ENCODE data around the gene ZNF600. TPM values are rescaled to one million over a fixed set of nuclear protein-coding genes. Genes with fewer than 3 reads are reported as not detected.
A peak's percentile ranks its signal among the peaks of the same experiment; 100 is the strongest.
"Not testable (repeated sequence)": the region's sequence is repeated elsewhere in the genome, so short reads cannot be mapped to it uniquely, and the experiment has no call there.

ZNF600 gene
- polyA plus RNA-seq, 1 donor (not counting 4 experiments of a cell fraction or from before 2014, with no cell fraction given): 7.6 TPM

DNA sequence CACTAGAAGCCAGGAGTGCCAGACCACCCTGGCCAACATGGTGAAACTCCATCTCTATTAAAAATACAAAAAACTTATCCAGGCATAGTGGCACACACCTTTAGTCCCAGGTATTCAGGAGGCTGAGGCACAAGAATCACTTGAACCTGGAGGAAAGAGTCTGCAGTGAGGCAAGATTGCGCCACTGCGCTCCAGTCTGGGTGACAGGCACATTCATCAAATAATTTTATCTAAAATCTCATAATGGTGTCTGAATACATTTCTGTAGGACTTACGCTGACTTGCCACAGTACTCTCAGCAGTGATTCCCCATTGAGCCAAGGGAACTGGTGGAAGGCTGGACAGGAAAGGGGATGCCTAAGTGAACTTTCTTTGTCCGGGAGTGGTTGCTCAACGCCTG is 39.2 kb upstream of the ZNF600 start:
- Histone ChIP-seq H3K4me1 (ENCODE audit: control insufficient read depth, extremely low read depth, insufficient read depth, low read length) (no peaks in the 10 kb centered on the region), H3K9ac (ENCODE audit: control insufficient read depth, extremely low read depth, insufficient read depth, low read length) (no peak overlapping the region), H3K4me3 (ENCODE audit: control insufficient read depth in 2 of 3, extremely low read depth in 1 of 3, insufficient read depth in 2 of 3, low read depth in 1 of 3, low read length in 3 of 3) (no peak overlapping the region), H4K20me1 (ENCODE audit: control insufficient read depth, extremely low read depth, insufficient read depth, low read length) (no peaks in the 10 kb centered on the region), H3K36me3 (ENCODE audit: control insufficient read depth in 2 of 2, extremely low read depth in 1 of 2, insufficient read depth in 2 of 2, low read length in 2 of 2) (no peaks in the 10 kb centered on the region), H3K9me3 (ENCODE audit: control insufficient read depth, low read depth, low read length) (no peaks in the 10 kb centered on the region), H3K27ac (ENCODE audit: control insufficient read depth, insufficient read depth, low read length) (no peak overlapping the region), H3K9me1 (ENCODE audit: control insufficient read depth, extremely low read depth, insufficient read depth, low read length) (no peaks in the 10 kb centered on the region), H3K4me2 (ENCODE audit: control insufficient read depth, extremely low read depth, insufficient read depth, low read depth, low read length) (no peak overlapping the region), H3K27me3 (ENCODE audit: control insufficient read depth, extremely low read depth, insufficient read depth, low read length) (no peaks in the 10 kb centered on the region), H3K79me2 (ENCODE audit: control insufficient read depth, insufficient read depth, low read length) (no peaks in the 10 kb centered on the region), H2AFZ (ENCODE audit: control insufficient read depth, low read length) (no peak overlapping the region)
- DNase-seq (ENCODE audit: low read depth, low spot score) (no peak), FAIRE-seq (no peak)
- dilution Hi-C loops (cut with MboI; ENCODE audit: extremely low pct_ligation_motif_present, low sequenced_read_pairs): no loop called here
- TF ChIP-seq, protein P1, sequence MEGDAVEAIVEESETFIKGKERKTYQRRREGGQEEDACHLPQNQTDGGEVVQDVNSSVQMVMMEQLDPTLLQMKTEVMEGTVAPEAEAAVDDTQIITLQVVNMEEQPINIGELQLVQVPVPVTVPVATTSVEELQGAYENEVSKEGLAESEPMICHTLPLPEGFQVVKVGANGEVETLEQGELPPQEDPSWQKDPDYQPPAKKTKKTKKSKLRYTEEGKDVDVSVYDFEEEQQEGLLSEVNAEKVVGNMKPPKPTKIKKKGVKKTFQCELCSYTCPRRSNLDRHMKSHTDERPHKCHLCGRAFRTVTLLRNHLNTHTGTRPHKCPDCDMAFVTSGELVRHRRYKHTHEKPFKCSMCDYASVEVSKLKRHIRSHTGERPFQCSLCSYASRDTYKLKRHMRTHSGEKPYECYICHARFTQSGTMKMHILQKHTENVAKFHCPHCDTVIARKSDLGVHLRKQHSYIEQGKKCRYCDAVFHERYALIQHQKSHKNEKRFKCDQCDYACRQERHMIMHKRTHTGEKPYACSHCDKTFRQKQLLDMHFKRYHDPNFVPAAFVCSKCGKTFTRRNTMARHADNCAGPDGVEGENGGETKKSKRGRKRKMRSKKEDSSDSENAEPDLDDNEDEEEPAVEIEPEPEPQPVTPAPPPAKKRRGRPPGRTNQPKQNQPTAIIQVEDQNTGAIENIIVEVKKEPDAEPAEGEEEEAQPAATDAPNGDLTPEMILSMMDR (optimal IDR thresholded peaks at IDR 0.05 in 1 of 3, IDR thresholded peaks at IDR 0.05 in 1 of 3, conservative IDR thresholded peaks at IDR 0.05 in 1 of 3; ENCODE audit: extremely low read depth in 1 of 3, insufficient read depth in 2 of 3, low read length in 3 of 3): no peak
- no peak for TF ChIP-seq EZH2 (IDR thresholded peaks at IDR 0.05; ENCODE audit: low read length)

DNA sequence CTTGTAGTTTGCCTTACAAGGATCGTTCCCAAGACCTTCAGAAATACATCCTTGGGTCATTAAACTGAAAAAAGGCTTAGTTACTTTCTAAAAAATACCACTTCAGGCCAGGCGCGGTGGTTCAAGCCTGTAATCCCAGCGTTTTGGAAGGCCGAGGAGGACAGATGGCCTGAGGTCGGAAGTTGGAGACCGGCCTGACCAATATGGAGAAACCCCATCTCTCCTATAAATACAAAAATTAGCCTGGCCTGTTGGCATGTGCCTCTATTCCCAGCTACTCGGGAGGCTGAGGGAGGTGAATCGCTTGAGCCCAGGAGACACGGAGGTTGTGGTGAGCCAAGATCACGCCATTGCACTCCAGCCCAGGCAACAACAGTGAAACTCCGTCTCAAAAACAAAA is 37.1 kb upstream of the ZNF600 start:
- H3K79me2 ChIP-seq (ENCODE audit: control insufficient read depth, insufficient read depth, low read length): peaks cover 2% of the 10 kb centered on the region
- H3K9me1 ChIP-seq (ENCODE audit: control insufficient read depth, extremely low read depth, insufficient read depth, low read length): no peaks in the 10 kb centered on the region
- no peak overlapping the region for H3K4me3 ChIP-seq (ENCODE audit: control insufficient read depth in 2 of 3, extremely low read depth in 1 of 3, insufficient read depth in 2 of 3, low read depth in 1 of 3, low read length in 3 of 3)
- H3K36me3 ChIP-seq (ENCODE audit: control insufficient read depth in 2 of 2, extremely low read depth in 1 of 2, insufficient read depth in 2 of 2, low read length in 2 of 2): no peaks in the 10 kb centered on the region
- H4K20me1 ChIP-seq (ENCODE audit: control insufficient read depth, extremely low read depth, insufficient read depth, low read length): no peaks in the 10 kb centered on the region
- H3K9ac ChIP-seq (ENCODE audit: control insufficient read depth, extremely low read depth, insufficient read depth, low read length): no peak overlapping the region
- dilution Hi-C loops (cut with MboI; ENCODE audit: extremely low pct_ligation_motif_present, low sequenced_read_pairs): no loop called here
- no peak overlapping the region for H2AFZ ChIP-seq (ENCODE audit: control insufficient read depth, low read length)
- H3K4me1 ChIP-seq (ENCODE audit: control insufficient read depth, extremely low read depth, insufficient read depth, low read length): no peaks in the 10 kb centered on the region
- H3K27ac ChIP-seq (ENCODE audit: control insufficient read depth, insufficient read depth, low read length): no peak overlapping the region
- no peaks in the 10 kb centered on the region for H3K9me3 ChIP-seq (ENCODE audit: control insufficient read depth, low read depth, low read length)
- no peak overlapping the region for H3K4me2 ChIP-seq (ENCODE audit: control insufficient read depth, extremely low read depth, insufficient read depth, low read depth, low read length)
- H3K27me3 ChIP-seq (ENCODE audit: control insufficient read depth, extremely low read depth, insufficient read depth, low read length): no peaks in the 10 kb centered on the region
- DNase-seq (ENCODE audit: low read depth, low spot score) (no peak), FAIRE-seq (no peak)
- TF ChIP-seq, protein P1 (optimal IDR thresholded peaks at IDR 0.05 in 1 of 3, IDR thresholded peaks at IDR 0.05 in 1 of 3, conservative IDR thresholded peaks at IDR 0.05 in 1 of 3; ENCODE audit: extremely low read depth in 1 of 3, insufficient read depth in 2 of 3, low read length in 3 of 3): no peak
- TF ChIP-seq EZH2 (IDR thresholded peaks at IDR 0.05; ENCODE audit: low read length): no peak

DNA sequence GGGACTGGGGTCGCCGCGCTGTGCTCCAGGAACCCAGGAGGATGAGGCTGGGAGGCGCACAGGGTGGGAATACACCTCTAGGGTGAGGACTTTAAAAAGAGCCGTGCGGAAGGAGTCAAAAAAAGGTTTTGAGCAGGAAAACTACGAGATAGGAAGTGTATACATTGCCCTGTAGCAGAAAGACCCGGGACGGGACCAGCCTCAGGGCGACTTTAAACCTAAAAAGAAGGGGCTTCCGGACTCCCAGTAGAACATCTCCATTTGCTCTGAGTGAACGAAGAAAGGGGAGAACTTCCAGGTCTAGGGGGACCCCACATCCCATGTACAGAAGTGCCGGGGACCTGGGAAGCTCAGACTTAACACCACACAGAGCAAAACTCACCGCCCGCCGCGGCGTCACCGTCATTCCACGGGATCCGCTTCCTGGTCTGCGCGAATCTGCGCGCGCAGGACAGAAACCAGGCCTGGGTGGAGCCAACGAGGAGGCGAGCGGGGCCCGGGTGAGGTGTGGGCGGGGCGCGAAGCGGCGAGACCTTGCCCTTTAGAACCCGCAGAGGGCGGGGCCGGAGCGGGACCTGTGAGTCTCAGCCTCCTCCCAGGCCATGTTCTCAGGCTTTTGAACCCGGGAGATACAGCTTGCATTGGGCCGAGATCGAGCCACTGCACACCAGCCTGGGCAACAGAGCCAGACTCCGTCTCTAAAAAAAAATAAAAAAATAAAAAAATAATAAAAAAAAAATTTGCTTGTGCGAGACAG is 34.8 kb upstream of the ZNF600 start, which contains the start of gene ZNF28:
Gene ZNF28, minus strand, starts transcription at position 430 of the 757 bp plus-strand sequence. CDS start 3,675 bp downstream, outside the sequence.
- peak; percentile 86 for FAIRE-seq
- H3K36me3 ChIP-seq (ENCODE audit: control insufficient read depth in 2 of 2, extremely low read depth in 1 of 2, insufficient read depth in 2 of 2, low read length in 2 of 2); H3K4me1 ChIP-seq (ENCODE audit: control insufficient read depth, extremely low read depth, insufficient read depth, low read length); H3K79me2 ChIP-seq (ENCODE audit: control insufficient read depth, insufficient read depth, low read length); dilution Hi-C loops (cut with MboI; ENCODE audit: extremely low pct_ligation_motif_present, low sequenced_read_pairs); DNase-seq (ENCODE audit: low read depth, low spot score); H4K20me1 ChIP-seq (ENCODE audit: control insufficient read depth, extremely low read depth, insufficient read depth, low read length); H3K9me1 ChIP-seq (ENCODE audit: control insufficient read depth, extremely low read depth, insufficient read depth, low read length); H3K27me3 ChIP-seq (ENCODE audit: control insufficient read depth, extremely low read depth, insufficient read depth, low read length); H3K9me3 ChIP-seq (ENCODE audit: control insufficient read depth, low read depth, low read length): not testable (repeated sequence)
- peak within 1 kb of the TSS; percentile 75 for H3K9ac ChIP-seq (ENCODE audit: control insufficient read depth, extremely low read depth, insufficient read depth, low read length)
- H3K27ac ChIP-seq (ENCODE audit: control insufficient read depth, insufficient read depth, low read length): peak within 1 kb of the TSS; percentile 47
- peak within 1 kb of the TSS; percentile 73 for H3K4me2 ChIP-seq (ENCODE audit: control insufficient read depth, extremely low read depth, insufficient read depth, low read depth, low read length)
- peak within 1 kb of the TSS; percentile 70 for H2AFZ ChIP-seq (ENCODE audit: control insufficient read depth, low read length)
- H3K4me3 ChIP-seq (ENCODE audit: control insufficient read depth in 2 of 3, extremely low read depth in 1 of 3, insufficient read depth in 2 of 3, low read depth in 1 of 3, low read length in 3 of 3): peak within 1 kb of the TSS; percentile 67 to 80 (median 72)
